Activated T-cell treated with anti-CD3 and anti-CD28 coated beads, Interleukin-2, amount 50 U/mL, for 1 hour (primary cell): ENCODE data around the gene SLC38A4.
"Not testable (repeated sequence)": the region's sequence is repeated elsewhere in the genome, so short reads cannot be mapped to it uniquely, and the experiment has no call there.

Experiments used
- DNase-seq: peaks from one replicate; pipeline ENCODE4 v3.0.0-alpha.2; 2020

SLC38A4 gene

DNA sequence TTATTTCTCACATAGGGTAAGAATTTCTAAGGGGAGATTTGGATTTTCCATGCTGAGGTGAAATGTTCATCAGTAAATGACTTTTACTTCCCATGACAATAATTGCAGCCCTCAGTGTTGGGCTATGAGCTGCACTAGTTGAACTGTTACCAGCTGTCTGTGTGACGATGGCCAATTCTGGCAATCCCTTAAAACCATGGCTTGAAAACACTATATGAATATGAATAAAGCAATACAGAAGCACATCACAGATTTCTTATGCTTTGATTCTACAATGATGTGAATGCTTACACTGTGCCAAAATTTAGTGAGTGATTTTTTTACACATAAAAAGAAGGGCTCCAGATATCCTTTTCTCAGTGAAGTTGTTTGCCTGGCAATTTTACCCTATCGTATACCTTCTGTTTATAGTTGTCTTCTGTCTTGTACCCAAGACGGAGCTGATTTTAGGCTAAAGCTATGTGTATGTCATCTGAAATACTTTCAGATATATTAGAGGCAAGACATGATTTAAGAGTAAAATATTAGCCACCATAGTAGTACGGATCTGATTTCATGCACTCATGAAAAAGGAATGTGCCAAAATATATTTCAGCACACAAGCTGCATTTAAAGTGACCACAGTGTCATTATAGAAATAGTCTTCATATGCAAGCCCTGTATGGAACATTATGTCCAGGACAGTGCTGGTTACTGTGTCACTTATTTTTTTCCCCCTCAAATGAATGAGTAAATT lies 52.0 kb downstream of the SLC38A4 start:
- DNase-seq, result no peak

DNA sequence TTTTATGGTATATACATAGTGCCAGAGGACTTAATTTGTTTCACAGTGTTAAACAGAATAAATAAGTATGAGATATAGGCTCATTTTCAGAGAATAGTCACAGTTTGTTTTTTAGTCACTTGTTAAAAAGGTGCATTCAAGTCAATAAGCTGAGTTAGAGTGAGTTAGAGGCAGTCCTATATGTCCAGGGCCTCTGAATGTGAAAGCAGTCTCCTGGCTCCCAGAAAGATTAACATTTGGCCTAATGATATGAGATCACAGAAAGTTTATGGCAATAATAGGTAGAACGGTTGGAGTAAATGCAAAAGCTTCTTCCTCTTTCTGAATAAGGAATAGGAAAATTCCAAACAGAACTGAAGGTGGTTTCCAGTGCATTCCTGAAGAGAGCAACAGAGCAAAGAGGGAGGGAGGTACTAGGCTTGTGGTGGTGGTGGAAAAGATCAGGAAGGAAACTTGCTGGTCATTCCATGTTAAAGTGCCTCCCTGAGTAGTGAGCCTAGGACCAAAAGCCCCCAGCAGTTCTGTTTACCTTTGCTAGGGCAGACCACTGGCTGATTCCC lies 54.4 kb downstream of the SLC38A4 start:
- no peak for DNase-seq

DNA sequence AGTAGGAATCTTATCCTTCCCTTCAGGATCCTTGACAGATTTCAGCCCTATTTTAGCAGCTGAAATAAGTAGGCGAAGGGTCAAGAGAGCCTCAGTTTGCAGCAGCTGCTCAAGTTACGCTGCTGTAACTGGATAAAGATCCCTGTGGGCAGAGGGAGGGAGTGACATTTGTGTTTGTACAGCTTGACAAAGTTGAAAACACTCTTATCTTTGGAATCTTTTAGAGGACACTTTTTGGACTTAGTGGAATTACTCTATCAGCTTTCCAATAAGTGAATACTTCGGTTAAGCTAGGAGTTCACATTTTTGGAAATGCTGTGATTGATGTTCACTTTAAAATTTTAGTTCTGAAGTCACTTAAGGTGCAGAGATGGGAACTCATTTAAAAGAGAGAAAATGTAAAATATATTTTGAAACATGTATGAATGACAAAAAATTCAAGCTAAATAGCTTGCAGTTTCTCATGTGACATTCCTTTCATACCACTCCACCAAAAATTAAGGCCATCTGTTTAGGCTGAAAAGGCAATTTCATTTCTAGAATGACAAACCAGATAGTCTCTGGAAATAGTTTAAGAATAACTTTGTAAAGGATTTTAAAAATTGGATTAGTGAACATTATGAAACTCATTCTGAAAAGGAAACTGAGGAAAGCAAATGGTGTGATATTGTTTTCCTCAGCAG lies 55.2 kb downstream of the SLC38A4 start:
- no peak for DNase-seq

DNA sequence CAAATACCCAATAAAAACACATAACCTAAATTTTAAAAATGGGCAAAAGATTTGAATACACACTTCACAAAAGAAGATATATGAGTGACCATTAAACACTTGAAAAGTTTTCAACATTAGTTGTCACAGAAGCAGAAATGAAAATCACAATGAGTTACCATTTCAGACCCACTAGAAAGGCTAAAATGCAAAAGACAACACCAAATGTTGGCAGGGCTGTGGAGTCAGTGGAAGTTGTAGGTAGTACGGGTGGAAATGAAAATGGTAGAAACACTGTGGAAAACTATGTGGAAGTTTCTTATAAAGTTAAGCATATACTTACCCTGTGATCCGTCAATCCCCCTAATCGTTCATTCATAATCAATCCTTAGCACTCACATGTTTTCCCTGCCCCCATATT lies 61.8 kb downstream of the SLC38A4 start:
- no peak for DNase-seq

DNA sequence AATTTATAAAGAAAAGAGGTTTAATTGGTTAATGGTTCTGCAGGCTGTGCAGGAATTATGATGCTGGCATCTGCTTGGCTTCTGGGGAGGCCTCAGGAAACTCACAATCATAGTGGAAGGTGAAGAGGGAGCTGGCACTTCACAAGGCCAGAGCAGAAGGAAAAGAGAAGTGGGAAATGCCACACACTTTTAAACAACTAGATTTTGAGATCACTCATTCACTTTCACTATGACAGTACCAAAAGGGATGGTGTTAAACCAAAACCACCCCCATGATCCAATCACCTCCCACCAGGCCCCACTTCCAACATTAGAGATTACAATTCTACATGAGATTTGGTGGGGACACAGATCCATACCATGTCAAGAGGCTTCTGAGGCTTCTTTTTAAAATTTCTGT lies 62.6 kb downstream of the SLC38A4 start:
- no peak for DNase-seq

DNA sequence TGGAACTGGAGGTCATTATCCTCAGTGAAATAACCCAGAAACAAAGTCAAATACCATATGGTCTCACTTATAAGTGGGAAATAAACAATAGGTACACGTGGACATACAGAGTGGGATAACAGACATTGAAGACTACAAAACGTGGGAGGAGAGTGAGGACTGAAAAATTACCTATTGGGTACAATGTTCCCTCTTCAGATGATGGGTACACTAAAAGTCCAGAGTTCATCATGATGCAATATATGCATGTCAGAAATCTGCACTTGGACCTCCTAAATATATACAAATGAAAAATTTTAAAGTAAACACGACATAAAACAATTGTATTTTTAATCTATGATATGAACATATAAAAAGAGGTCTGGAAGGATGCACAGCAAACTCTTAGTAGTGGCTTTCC lies 71.2 kb downstream of the SLC38A4 start:
- no peak for DNase-seq

DNA sequence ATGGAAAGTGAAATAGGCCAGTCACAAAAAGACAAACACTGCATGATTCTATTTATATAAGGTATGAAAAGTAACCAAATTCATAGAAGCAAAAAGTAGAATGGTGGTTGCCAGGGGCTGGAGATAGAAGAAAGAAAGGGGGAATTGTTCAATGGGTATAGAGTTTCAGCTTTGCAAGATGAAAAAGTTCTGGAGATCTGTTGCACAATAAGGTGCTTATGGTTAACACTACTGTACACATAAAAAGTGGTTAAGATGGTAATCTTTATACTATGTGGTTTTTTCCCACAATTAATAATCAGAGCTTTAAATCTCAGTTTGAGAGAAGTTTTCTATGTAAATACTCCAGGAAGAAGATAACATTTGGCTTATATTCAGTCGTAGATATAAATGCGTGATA lies 73.4 kb downstream of the SLC38A4 start:
- no peak for DNase-seq

DNA sequence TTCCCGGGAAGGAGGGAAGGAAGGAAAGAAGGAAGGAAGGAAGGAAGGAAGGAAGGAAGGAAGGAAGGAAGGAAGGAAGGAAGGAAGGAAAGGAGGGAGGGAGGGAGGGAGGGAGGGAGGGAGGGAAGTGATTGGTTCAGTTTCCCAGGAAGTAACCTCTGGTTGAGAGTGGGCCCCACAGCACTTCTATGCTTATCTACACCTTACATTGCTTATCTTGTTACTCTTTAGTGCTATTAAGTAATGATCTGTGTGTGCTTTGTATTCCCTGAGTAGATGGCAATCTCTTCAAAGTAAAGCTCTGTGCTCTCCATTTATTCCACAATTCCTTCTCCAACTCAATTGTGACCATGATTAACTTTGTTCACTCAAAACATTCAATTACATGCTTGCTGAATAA lies 74.6 kb downstream of the SLC38A4 start:
- no peak for DNase-seq

DNA sequence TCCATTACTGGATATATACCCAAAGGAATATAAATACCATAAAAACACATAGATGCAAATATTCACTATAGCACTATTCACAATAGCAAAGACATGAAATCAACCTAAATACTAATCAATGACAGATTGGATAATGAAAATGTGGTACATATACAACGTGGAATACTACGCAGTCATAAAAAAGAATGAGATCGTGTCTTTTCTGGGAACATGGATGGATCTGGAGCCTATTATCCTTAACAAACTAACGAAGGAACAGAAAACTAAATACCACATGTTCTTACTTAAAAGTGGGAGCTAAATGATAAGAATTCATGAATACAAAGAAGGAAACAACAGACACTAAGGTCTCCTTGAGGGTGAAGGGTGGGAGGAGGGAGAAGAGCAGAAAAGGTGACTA lies 76.5 kb downstream of the SLC38A4 start:
- DNase-seq, result no peak

DNA sequence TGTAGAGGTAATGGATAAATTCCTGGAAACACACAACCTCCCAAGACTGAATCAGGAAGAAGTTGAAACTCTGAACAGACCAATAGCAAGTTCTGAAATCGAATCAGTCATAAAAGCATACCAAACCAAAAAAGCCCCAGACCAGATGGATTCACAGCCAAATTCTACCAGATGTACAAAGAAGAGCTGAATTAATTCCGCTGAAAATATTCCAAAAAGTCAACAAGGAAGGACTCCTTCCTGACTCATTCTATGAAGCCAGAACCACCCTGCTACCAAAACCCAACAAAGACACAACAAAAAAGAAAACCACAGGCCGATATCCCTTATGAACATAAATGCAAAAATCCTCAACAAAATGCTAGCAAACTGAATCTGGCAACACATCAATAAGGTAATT lies 81.5 kb downstream of the SLC38A4 start:
- DNase-seq, result no peak

DNA sequence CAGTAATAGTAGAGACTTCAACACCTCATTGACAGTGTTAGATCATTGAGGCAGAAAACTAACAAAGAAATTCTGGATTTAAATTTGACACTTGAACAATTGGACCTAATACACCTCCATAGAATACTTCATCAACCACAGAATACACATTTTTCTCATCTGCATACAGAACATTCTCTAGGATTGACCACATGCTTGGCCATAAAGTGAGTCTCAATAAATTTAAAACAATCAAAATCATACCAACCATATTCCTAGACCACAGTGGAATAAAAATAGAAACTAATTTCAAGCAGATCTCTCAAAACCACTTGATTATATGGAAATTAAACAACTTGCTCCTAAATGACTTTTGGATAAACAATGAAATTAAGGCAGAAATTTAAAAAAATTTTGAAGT lies 82.3 kb downstream of the SLC38A4 start:
- DNase-seq, result no peak

DNA sequence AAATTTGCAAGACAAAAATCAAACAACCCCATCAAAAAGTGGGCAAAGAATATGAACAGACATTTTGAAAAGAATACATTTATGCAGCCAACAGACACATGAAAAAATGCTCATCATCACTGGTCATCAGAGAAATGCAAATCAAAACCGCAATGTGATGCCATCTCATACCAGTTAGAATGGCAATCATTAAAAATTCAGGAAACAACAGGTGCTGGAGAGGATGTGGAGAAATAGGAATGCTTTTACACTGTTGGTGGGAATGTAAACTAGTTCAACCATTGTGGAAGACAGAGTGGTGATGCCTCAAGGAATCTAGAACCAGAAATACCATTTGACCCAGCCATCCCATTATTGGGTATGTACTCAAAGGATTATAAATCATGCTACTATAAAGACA lies 83.5 kb downstream of the SLC38A4 start:
- DNase-seq, result not testable (repeated sequence)

DNA sequence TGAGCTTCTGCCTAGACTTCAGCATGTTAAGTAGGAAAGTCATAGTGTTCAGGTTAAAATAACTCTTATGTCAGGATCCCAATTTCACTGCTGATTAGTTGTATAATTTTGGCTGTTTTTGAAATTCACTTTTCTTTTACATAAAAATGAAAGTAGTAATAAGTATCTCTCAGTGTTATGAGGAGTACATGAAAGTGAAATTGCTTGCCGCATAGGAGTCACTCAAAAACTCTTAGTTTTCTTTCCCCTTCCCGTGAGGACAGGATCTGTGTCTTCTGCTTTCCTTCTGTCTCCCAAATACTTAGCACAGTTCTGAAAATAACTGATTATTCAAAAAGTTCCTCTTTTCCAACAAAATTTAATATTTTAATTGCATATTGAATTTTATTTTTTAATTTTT lies 100.5 kb downstream of the SLC38A4 start:
- no peak for DNase-seq

DNA sequence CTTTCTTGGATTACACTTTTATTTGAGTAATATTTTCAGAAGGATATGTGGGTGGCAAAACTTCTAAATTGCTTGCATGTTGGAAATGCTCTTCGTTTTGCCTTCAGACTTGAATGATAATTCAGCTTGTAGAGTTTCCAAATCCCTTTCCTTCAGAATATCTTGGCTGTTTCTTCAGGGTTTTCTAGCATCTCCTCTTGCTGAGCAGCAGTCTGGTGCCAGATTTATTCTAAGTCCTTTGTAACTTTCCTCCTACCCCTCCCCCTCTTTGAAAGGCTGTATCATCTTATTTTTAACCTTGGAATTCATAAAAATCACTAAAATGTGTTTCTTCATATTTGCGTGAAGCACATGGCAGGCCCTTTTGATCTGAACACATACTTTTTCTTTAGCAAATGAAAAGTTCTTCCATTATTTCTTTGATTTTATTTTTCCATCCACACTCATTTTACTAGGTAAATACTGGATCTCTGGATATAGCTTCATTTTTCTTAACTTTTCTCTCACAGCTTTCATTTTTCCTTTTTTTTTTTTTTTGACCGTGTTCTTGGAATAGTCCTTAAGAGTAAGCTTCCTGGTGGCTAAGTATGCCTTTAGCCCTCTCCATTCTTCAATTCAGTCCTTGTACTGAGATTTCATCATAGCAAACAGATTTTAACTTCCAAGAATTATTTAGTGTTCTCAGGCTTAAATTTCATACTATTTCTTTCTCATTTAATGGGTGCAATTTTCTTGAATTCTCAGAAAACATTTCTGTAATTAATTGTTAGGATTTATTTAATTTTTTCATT lies 102.0 kb downstream of the SLC38A4 start:
- no peak for DNase-seq

DNA sequence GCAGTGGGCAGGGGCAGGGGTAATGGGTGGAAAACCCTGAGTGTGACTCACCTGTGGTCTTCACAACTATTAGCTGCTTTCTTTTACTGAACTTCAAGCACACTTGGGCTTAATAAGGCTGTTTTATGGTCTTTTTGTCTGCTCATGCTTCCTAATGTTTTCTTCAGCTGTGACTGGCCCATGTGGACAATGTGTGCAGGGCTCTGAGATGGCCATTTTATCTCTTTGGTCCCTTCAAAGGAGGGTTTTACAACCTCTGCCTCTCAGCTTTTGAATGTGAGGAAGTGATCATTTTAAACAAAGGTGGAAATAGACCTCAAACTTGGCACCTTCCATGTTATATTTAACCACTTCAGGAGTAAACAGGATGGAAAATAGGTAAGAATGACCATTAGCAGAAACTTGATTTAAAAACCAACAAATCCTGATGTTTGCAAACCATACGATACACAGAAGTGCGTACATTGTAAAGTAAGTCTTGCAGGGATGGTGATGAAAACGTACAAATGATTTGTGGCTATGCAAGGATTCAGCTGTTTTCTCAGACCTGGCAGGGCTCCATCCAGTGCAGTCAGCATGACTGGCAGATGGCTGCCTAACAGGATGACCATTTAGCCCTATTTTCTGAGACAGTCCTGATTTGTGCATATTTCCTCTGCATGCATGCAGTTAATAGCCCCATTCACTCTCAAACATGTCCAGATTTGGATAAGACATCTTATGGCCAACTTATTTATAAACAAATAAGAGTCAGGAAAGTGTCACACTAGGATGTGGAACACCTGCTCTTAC lies 103.2 kb downstream of the SLC38A4 start:
- DNase-seq, result no peak

DNA sequence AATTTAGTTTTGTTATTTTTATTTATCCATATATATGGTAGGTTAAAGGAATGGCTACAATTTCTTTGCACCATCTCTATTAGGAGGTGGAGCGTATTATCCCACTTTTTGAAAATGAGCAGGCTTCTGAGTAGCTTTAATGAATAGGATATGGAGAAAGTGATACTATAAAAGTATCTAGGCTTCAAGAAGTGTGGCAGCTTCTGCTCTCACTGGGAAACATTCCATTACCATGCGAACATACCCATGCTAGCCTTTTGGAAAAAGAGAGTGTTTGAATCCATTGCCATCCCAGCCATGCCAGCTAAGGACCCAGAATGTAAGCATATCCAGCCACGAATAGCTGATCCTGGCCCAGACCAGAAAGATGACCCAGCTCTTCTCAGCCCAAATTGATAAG lies 107.3 kb downstream of the SLC38A4 start:
- no peak for DNase-seq

DNA sequence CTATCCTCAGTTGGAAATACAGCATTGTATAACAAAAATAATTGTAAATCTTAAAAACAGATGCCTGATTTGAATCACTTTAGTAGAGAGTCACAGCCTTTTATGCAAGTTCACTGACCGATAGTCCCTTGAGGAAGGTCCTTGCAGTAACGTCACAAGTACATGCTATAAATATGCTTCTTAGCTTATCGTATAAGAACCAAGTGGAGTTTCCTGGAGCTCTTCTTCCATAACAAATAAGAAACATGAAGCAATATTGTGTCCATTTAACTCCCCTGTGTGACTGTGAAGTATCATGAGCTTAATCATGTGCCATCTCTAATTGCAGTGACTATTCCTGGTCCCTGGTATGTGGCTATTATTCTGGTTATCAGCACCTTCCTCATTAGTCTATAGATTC lies 107.9 kb downstream of the SLC38A4 start:
- DNase-seq, result no peak

DNA sequence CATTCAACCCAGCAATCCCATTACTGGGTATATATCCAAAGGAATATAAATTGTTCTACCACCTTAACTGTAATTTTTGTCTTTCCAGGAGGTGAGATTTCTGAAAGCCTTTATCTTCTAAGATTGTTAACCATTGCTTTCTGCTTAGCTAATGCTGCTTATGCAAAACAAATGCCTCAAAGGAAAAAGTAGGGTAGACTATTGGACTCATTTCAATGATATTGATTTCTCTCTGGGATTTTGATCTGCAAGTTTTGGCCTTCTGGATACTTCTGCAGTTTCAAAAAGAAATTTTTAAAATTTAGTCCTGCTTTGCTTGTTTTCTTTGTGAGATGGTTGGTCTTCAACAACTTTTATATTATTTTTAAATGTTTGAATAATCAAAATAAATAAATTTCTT lies 108.6 kb downstream of the SLC38A4 start:
- no peak for DNase-seq
